ENCODE data around the gene RPUSD4.
"Not testable (repeated sequence)": the region's sequence is repeated elsewhere in the genome, so short reads cannot be mapped to it uniquely, and the experiment has no call there.

The RPUSD4 gene, protein sequence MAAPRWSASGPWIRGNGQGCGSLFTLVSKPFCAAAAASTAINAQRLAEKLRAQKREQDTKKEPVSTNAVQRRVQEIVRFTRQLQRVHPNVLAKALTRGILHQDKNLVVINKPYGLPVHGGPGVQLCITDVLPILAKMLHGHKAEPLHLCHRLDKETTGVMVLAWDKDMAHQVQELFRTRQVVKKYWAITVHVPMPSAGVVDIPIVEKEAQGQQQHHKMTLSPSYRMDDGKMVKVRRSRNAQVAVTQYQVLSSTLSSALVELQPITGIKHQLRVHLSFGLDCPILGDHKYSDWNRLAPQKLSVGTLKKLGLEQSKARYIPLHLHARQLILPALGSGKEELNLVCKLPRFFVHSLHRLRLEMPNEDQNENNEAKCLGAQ
- 26.1 to 49.9 reads per million in 2 donors for total RNA-seq

DNA sequence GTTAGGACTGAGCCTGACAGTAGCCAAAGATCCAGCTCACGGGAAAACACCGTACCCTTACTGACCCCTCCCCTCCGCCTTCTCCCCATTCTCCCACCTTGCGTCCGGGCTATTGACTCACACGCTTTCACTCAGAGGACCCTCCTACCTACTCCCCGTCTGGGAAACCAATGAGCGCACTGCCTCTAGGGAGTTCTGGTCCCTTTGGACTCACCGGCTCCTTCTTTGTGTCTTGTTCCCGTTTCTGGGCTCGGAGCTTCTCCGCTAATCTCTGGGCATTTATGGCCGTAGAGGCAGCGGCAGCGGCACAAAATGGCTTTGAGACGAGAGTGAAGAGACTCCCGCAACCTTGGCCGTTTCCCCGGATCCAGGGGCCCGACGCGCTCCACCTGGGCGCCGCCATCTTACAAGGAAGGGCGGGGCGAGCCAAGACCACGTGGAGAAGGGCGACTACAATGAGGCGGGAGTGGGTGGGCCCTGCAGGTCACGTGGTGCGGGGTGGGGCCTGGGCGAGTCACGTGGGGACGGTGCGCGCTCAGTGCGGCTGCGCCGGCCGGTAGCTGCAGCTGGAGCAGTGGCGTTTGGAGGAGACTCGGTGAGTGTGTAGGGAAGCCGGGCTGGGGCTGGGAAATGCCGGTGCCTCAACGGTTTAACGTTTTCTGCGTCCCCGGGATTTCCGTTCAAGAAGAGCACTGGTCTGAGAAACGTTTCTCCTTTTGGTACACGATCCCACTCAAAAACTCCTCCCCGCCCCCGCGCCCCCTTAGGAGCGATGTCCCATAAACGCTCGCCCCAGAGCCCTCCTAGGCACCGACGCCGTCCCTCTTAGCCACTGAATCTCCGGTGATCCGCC is at the start of gene RPUSD4, which contains the start of gene FAM118B:
TSS of gene RPUSD4 (minus strand) at position 415 of the 853 bp plus-strand sequence. CDS start at position 403, 12 bp downstream.
TSS of gene FAM118B (plus strand) at position 547 of the 853 bp plus-strand sequence. CDS start 23,220 bp downstream, outside the sequence.
- peak; percentile 99 for DNase-seq

DNA sequence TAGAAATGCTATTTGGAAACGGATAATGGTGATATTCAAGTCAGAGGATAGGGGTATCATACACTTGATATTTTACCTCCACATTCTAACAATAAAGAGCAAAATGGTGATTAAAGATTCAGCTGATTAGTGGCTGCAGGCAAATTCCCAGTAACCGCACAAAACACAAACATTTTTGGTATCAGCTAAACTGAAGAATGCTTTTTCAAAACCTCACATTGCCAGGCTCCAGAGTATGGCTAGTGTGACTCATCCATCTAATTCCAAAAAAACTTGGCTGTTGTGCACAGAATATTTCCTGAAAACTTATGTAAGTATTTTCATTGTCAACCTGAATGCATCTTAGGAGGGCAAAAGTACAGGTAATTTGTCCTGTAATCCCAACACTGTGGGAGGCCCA is 46.3 kb upstream of the RPUSD4 start:
- DNase-seq = no peak

DNA sequence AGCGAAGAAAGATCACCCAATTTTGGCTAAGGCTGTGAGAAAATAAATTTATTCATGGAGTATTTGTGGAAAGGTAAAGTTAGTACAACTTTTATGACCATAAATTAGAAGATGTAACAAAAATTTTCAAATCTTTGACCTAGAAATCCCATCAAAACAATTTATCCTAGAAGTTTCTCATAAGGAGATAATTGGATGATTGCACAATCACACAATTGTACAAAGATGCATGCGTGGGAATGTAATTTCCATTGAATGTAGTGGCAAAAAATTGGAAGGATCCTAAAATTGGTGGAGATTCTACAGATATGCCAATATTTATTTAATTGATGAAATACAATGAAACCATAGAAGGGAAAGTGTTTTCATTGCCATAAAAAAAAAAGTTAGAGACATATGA is 45.7 kb upstream of the RPUSD4 start:
- DNase-seq = no peak

DNA sequence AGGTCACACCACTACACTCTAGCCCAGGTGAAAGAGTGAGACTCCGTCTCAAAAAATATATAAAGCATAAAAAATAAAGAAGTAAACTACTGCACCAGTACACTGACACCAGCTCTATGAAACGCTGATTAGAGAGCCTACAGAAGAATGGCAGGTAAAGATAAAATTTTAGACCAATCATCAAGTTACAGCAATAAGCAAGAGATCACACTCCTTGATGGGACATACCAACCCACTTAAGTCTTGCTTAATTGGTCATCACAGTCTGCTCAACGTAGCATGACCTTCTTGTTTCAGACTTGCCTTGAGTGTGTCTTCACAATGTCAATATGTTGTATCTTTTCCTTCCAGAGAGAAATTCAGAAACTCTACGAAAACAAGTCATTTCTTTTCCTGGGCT is 44.8 kb upstream of the RPUSD4 start:
- DNase-seq = no peak

DNA sequence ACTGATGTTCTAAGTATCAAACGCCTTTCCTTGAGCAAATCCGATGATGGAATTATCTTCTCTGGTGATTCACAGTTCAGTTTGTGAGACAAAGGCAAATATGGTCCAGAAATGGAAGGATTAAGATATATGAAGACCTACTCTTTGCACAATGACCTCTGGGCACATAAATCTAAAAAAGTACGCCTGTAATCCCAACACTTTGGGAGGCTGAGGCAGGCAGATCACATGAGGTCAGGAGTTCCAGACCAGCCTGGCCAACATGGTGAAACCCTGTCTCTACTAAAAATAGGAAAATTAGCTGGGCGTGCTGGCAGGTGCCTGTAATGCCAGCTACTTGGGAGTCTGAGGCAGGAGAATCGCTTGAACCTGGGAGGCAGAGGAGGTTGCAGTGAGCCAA is 44.1 kb upstream of the RPUSD4 start:
- DNase-seq = not testable (repeated sequence)

DNA sequence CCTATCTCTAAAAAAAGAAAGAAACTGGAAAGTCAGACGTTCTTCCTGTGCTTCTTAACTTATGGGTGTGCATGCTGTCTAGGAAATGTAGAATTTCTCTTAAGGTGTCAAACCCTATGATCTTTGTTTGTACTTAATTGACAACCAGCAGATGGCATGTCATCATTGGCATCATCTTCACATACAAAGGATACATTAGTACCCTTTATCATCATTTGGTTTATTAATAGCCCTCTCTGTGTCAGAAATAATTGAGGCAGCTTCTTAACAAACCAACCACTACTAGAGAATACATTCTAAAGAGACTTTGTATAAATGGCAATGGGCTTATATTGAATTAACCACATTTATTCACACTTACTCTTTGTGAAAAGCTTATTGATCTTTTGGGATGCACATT is 43.4 kb upstream of the RPUSD4 start:
- DNase-seq = no peak

DNA sequence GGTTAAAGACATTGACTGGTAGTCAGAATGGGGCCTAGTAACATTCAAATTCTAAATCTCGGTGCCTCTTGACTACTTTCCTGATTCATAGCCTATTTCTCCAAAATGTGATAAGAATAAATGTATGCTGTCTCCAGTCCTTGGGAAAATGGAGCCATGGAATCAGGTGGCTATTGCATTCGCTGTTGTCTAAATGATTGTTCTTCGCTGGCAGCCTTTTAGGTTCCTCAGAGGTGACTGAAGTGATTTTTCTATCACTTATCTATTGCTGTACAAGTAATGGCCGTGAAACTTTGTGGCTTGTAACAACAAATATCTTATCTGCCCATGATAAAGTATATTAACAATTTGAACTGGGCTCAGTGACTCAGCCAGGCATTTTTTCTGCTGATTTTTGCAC is 41.8 kb upstream of the RPUSD4 start:
- DNase-seq = no peak

DNA sequence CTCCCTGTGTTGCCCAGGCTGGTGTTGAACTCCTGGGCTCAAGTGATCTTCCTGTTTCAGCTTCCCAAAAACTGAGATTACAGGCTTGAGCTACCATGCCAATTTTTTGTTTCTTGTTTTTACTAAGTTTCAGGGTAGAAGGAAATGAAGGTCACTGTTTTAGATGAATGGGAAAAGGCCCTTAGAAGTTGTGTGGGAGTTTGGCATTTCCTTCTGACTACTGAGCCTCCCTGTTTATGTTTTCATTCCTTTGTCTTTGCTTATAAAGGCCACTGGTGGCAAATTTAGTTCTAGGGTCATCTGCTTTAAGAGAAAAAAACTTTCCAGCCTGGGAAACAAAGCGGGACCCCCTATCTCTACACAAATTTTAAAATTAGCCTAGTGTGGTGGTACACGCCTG is 35.2 kb upstream of the RPUSD4 start:
- no peak for DNase-seq

DNA sequence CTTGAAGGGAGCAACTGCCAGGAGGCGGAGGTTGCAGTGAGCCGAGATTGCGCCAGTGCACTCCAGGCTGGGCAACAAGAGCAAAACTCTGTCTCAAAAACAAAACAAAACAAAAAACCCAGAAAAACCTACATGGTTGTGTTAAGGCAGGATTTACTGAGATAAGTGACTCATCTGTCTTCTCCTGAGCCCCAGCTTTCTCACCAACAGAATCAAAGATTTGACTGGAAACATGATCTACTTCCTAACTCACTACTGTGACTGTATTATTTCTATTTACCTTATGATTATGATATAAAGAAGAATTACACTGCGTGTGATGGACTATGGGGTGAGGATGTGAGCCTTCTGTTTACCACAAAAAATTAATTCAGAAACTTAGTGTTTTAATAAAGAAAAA is 21.9 kb upstream of the RPUSD4 start:
- DNase-seq = no peak

DNA sequence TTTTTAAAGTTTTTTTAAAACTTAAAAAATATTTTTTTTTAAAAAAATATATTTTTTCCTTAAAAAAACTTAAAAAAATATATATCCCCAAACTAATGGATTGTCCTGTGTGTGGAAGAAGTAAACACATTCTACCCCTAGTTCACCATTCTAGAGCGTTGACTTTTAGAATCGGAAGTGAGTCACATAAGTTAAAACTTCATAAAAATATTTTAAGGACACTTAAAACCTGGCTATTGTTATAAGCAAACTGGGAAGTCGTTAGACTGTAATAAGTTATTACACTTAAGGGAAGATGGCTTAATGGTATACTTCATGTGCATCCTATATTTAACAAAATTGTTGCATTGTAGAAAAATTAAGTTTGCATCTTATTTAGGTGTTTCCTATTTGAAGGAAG is 21.2 kb upstream of the RPUSD4 start:
- DNase-seq = no peak

DNA sequence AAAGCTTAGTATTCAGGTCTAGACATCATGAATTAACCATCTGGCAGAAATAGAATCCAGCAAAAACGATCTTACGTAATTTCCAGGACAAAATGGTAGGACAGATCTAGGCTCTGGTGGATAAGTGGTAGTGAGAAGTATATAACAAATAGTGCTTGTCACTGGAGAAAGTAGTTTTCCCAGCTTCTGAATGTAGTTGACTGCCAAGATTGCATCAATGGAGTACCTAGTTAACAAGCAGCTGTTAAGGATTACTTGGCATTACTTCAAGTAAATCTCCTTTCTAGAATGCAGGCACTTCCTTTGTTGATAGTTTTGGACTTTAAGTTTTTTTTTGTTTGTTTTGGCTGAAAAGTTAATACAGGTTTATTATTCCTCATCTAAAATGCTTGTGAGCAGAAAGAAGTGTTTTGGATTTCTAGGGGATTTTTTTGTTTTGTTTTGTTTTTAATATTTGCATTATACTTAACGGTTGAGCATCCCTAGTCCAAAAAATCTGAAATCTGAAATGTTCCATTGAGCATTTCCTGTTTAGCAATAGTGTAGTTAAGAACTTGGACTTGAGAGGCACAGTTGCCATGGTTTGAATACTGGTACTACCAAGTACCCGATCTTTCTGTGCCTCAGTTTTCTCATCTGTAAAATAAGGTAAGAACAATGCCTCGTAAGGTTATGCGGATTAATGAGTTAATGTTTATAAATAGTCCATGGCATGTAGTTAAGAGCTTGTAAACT is 20.4 kb upstream of the RPUSD4 start:
- DNase-seq = no peak

DNA sequence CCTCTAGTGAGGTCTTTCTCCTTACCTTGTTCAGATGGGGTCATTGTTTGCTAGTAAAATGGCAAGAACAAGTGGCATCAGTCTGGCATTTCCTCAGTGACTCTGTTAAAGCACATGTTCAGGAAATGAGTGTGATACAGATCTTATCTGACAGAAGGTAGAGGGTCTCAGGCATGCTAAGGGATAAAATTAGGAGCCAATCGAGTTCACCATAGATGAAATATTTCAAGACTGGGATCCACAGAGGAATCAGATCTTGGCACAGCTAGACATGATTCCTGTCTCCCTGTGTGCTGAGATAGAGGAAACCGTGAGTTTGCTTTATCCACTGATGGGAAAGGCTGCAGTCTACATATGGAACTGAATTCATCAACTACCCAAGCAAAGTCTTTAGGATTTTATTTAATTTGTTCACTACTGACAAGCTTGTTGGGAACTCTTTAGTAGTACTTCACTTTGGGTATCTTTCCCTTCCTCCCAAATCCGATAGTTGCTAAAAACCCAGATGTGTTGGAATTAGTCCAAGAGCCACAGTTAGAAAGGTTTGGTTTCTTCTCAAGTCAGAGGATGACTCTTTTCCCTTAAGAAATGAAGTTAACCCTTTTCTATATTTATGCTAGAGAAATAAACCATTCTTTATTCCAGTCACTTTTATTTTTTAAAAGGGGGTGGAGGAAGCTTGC is 18.5 kb upstream of the RPUSD4 start:
- no peak for DNase-seq

DNA sequence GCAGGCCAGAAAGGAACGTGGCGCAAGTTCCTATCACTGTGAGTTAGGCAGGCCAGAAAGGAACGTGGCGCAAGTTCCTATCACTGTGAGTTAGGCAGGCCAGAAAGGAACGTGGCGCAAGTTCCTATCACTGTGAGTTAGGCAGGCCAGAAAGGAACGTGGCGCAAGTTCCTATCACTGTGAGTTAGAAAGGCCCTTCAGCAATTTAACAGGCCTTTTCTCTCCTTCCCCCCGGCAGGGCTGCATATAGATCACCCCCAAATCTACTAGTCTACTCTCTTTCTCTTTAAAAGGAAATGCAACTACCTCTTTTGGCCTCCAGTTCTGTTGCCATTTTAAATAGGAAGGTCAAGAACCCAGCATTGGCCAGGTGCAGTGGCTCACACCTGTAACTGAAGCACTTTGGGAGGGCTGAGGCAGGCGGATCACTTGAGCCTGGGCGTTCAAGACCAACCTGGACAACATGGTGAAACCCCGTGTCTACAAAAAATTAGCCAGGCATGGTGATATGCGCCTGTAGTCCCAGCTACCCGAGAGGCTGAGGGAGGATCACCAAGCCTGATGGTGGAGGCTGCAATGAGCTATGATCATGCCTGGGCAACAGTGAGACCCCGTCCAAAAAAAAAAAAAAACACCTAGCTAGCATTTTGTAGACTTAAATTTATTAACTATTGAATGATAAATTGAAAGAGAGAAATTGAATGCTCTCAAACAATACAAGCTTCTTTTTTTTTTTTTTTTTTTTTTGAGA is 15.1 kb upstream of the RPUSD4 start:
- DNase-seq = no peak

DNA sequence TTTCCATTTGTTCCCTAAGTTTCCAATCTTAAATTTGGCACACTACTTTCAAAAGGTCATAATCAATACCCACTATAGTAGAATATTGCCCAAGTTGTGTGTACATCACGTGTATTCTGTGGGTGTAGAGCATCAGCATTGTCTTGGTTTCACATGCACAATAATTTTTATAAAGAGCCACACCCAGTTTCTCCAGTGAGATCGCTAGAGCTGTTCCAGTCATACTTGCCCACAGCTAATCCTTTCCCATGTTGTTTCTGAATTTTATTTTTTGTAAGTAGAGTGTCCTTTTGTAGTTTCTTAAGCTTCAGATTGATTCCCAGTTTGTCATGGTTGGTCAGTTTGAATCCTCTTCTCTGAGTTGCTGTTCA is 13.8 kb upstream of the RPUSD4 start:
- DNase-seq = no peak

DNA sequence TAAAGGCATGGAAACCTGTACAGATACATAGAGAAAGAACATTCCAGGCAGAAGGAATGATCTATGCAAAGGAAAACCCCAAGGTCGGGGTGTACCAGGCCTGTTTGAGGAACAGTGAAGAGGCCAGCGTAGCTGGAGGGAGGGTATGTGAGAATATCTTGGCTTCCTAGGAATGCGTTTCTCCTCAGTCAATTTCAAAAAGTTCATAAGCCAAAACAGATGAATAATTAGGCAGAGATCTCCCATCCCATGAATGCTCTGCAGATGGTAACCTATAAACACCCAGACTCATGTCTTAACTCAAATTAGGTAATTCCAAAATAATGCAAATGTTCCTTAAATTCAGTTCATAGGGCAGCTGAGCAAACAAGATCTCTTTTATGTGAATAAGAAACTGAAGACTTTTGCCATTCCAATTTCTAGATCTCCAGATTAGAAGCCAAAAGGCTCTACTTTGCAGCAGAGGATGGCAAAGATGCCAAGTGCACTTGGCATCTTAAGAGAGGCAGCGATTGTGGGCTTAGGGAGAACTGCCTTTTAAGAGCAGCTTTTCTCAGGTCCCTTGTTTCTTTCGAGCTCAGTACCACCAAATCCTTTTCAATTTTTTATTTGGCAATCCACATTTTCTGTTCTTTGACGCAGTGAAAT is 13.3 kb upstream of the RPUSD4 start:
- no peak for DNase-seq

DNA sequence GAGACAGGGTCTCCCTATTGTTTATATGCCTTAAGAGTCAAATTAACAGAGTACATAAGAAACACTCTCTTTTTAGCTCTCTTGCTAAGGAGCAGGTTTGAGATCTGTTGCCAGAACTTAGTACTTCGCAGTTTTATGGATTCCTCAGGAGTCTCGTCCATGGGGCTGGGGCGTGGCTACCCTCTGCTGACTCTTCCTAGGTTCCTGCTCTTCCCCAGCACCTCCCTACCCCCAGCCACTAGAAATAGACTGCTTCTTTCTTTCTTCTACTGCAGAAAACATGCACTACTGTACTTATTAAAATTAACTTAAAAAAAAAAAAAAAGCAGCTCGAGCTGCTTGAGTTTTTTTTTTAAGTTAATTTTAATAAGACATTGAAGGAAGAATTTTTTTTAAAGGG is 8.1 kb upstream of the RPUSD4 start:
- no peak for DNase-seq

DNA sequence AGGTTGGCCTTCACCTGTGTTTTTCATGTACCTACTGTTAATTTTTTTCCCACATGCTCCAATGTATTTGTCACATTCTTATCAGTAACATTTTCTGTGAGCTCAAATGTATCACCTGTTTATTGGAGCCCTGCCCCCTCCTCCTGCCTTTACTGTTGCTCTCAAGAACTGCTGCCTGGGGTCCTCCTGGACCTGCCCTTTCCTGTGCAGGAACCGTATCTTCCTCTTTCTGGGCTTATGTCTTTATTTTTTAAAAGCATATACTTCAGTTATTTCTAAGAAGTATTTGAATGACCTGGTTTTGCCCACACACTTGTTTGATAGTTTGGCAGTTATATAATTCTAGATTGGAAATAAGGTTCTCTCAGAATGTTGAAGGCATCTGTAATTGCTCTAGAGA is 6.0 kb upstream of the RPUSD4 start:
- DNase-seq = no peak

DNA sequence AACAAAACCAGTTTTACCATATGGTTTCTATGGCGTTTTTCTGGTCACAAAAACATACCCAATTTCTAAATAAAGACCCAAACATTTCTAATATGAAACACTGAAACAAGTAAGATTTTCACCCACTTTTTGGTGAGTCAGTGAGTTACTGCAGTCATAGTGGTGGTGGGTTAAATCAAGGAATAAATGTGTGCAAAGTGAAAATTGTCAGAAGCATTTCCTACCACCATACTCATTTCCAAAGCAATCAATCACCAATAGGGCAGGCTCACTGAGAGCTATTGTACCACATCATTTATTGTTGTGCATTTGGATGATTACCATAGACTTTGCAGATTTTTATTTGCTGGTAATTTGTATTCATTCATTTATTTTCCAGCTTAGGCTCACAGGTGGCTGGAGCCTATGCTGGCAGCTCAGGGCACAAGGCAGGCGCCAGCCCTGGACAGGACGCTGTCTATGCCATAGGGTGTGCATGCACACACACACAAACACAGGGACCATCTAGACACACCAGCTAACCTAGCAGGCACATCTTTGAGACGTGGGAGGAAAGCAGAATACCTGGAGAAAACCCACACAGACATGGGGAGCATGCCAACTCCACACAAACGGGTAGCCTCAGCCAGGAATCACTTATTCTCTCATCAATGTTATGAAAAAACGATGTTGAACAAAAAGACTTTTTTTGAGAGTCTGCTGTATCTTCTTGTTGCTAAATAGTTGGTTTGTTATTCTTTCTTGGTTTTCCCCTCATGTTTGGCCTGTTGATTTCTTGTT is 5.3 kb upstream of the RPUSD4 start:
- DNase-seq = no peak

DNA sequence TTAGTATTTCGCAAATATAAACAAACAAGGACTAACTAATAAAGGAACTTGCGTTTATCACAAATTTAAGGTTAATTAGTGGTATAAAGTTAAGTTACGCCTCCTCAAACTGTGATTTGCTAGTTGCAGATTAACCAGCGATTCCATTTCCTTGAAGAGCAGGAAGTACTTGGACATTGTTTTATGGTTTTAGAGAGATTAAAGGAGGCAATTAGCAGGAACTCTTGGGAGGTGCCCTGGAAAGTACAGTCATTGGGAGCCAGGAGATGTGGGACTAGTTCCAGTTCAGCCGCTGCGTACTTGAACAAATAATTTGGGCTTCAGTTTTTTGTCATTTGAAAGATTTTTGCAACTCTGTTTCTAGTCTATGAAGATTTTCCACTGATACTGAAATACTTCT is 3.4 kb upstream of the RPUSD4 start:
- DNase-seq = no peak

DNA sequence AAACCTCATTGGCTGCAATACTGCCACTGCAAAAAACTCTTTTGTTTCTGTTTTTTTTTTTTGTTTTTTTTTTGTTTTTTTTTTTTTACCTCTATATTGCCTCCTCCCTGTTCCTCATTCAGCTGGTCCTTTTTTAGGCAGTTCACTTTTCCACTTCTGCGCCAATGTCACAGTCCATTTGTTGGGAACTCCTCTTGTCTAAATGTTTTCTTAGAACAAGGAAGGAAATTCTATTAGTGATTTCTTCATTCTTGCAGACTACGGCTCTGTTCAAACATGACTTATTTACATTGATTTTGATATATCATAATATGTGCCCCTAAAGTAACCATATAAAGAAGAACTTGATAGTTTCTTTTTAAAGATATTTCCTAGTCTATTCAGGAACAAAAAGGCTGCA is 3.0 kb upstream of the RPUSD4 start:
- no peak for DNase-seq
